ENCODE measurements around the gene ACKR4.
"Not testable (repeated sequence)": the region's sequence is repeated elsewhere in the genome, so short reads cannot be mapped to it uniquely, and the experiment has no call there.

- TF ChIP-seq CTCF (conservative IDR thresholded peaks at IDR 0.05; ENCODE audit: low read length); EZH2phosphoT487 (IDR thresholded peaks at IDR 0.05; ENCODE audit: borderline replicate concordance): not testable (repeated sequence)
Measured at GRCh38 chr3:132556036-132556386, 41.1 kb upstream of the ACKR4 start.

Data from Loucy (cell line).